AG10803 (cell line): Measurements from ENCODE around the gene HYAL3.

Experiments
- DNase-seq: peaks from one replicate; pipeline ENCODE4 v3.0.0; 2010; ENCODE audit warnings: low read depth
- H3K4me3 ChIP-seq: 2 replicates; pipeline ENCODE4 v1.5.1; 2011; ENCODE audit warnings: mild to moderate bottlenecking, low read length, control low read depth
- CTCF ChIP-seq: conservative IDR thresholded peaks from 2 replicates; pipeline ENCODE4 v1.5.1; 2011; ENCODE audit warnings: mild to moderate bottlenecking, low read length, control low read depth, inconsistent platforms

The HYAL3 gene

GRCh38 chr3:50279255-50280016, 19.8 kb downstream of the HYAL3 start:
- no peak overlapping the region for H3K4me3 ChIP-seq
- DNase-seq, result no peak
- no peak for TF ChIP-seq CTCF

DNA sequence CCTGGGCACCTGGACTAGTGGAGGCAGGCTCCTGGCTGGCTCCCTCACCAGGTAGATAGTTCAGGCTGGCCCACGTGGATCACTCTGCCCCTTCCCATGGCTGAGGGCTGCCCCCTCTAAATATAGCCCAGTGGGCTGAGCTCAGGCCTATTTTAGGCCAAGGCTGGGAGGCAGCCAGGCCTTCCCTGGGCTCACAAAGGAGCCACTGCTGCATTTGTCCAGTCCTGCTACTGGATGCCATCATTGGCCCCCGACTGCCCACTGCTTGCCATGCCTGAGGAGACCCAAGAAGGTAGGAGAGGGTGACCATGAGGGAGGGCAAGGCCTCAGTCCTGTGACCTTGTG, 20.4 kb downstream of the HYAL3 start, which contains the start of gene LSMEM2:
Gene LSMEM2, plus strand, starts transcription at position 208 of the 345 bp plus-strand sequence. Its CDS starts 27 bp downstream, at position 235.
- TF ChIP-seq CTCF, result no peak
- no peak within 1 kb of the TSS for H3K4me3 ChIP-seq
- no peak for DNase-seq

DNA sequence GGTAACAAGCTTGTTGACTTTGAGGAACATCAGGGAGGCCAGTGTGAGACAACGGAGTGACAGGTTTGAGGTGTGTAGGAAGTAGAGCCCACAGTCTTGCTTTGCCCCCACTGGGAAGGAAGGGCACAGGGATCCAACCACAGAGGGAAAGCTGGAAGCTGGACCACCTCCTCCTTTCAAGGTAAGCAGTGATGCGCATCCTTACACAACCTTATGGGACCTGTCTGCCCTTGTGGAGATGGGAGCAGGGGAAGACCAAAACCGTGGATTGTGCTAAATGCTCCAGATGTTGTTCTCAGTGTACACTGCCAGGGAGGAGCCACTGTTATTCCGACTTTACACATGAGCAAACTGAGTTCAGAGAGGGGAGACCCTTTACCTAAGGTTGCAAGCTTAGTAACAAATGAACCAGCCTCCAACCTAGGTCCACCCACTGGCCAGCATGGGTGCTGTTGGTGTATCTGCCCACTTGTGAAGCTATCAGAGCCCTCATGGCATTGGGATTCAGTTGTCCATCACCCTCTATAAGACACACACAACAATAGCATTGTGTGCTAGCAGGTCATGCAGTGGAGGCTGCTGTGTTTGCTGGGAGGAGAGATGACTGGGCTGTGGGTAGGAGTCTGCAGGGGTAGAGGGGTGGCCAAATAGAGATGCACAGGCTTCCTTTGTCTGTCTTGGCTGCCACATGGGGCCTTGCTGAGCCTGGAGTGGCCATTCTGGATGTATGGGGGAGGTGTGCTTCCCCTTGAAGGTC, 20.9 kb downstream of the HYAL3 start:
- TF ChIP-seq CTCF, result no peak
- no peak overlapping the region for H3K4me3 ChIP-seq
- DNase-seq, result no peak

- no peak for TF ChIP-seq CTCF
- no peak for DNase-seq
- no peak overlapping the region for H3K4me3 ChIP-seq
Measured at GRCh38 chr3:50276762-50277101, 22.5 kb downstream of the HYAL3 start.

- no peak for TF ChIP-seq CTCF
- no peak for DNase-seq
- no peak overlapping the region for H3K4me3 ChIP-seq
Measured at GRCh38 chr3:50275996-50276761, 23.0 kb downstream of the HYAL3 start.

DNA sequence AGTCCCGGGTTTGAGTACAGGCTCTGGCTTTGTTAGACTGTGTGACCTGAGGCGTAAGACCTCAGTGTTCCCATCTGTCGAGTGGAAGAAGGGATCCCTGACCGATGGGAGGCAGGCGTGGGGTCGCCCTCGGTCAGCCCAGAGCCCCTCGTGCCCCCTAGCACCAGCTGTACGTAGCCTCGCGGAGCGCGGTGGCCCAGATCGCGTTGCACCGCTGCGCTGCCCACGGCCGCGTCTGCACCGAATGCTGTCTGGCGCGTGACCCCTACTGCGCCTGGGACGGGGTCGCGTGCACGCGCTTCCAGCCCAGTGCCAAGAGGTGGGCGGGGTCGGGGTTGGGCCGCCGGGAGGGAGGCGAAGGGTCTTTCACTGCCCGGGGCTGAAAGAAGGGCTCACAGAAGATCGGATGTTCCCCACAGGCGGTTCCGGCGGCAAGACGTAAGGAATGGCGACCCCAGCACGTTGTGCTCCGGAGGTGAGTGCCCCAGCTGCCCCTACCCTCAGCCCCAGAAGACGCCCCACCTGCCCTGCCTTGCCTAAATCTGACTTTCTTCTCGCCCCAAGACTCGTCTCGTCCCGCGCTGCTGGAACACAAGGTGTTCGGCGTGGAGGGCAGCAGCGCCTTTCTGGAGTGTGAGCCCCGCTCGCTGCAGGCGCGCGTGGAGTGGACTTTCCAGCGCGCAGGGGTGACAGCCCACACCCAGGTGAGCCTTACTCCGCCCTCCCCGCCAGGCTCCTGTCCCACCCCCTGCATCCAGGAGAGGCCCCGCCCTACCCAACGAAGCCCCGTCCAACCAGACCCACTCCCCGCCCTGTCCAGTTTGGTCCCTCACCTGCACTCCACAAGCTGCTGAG, 23.8 kb downstream of the HYAL3 start:
- no peak for TF ChIP-seq CTCF
- DNase-seq, result no peak
- H3K4me3 ChIP-seq, result no peak overlapping the region
